Loucy (cell line): ENCODE data around the gene PRRC2C.
"Not testable (repeated sequence)": the region's sequence is repeated elsewhere in the genome, so short reads cannot be mapped to it uniquely, and the experiment has no call there.

Source experiments
- EZH2phosphoT487 ChIP-seq: fragments of 200-600 bp; IDR thresholded peaks from 2 replicates; pipeline ENCODE4 v1.6.1; 2018; ENCODE audit warnings: antibody characterized with exemption, mild to moderate bottlenecking, moderate library complexity, borderline replicate concordance
- TF ChIP-seq, protein P1 (sequence below): fragments of 200-600 bp; sonication (generic); conservative IDR thresholded peaks from 2 replicates; pipeline ENCODE4 v1.5.1; 2014; ENCODE audit warnings: mild to moderate bottlenecking, antibody characterized with exemption, low read length

- TF ChIP-seq, protein P1, sequence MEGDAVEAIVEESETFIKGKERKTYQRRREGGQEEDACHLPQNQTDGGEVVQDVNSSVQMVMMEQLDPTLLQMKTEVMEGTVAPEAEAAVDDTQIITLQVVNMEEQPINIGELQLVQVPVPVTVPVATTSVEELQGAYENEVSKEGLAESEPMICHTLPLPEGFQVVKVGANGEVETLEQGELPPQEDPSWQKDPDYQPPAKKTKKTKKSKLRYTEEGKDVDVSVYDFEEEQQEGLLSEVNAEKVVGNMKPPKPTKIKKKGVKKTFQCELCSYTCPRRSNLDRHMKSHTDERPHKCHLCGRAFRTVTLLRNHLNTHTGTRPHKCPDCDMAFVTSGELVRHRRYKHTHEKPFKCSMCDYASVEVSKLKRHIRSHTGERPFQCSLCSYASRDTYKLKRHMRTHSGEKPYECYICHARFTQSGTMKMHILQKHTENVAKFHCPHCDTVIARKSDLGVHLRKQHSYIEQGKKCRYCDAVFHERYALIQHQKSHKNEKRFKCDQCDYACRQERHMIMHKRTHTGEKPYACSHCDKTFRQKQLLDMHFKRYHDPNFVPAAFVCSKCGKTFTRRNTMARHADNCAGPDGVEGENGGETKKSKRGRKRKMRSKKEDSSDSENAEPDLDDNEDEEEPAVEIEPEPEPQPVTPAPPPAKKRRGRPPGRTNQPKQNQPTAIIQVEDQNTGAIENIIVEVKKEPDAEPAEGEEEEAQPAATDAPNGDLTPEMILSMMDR = not testable (repeated sequence)
- TF ChIP-seq EZH2phosphoT487 = not testable (repeated sequence)
Measured at GRCh38 chr1:171550598-171551100, 65.3 kb downstream of the PRRC2C start.
